HL-60 (cell line): ENCODE measurements around the gene SLC25A27.

ENCODE experiments used
- CTCF ChIP-seq: IDR thresholded peaks from one replicate; pipeline ENCODE4 v1.5.1; 2011; ENCODE audit warnings: low read length, control low read depth, inconsistent platforms; ENCODE audit not compliant: insufficient read depth
- GABPA ChIP-seq: IDR thresholded peaks from 2 replicates; pipeline ENCODE4 v1.6.1; 2012; ENCODE audit warnings: low read depth
- POLR2AphosphoS5 ChIP-seq: IDR thresholded peaks from 2 replicates; pipeline ENCODE4 v1.6.1; 2012; ENCODE audit warnings: low read depth
- REST ChIP-seq: IDR thresholded peaks from 2 replicates; pipeline ENCODE4 v1.6.1; 2012; ENCODE audit warnings: low read depth; ENCODE audit not compliant: insufficient replicate concordance
- SPI1 ChIP-seq: IDR thresholded peaks from 2 replicates; pipeline ENCODE4 v1.6.1; 2012; ENCODE audit warnings: low read depth, mild to moderate bottlenecking, borderline replicate concordance

- no peak for TF ChIP-seq CTCF
- no peak for TF ChIP-seq POLR2AphosphoS5
- TF ChIP-seq REST: no peak
- no peak for TF ChIP-seq SPI1
- no peak for TF ChIP-seq GABPA
These were observed 15.6 kb upstream of the SLC25A27 start for GRCh38 chr6:46637145-46637544.
